DMS114 treated with DMSO at 0.1 percent for 48 hours (cell line): ENCODE data around the gene SECTM1.

Experiments used
- DNase-seq: peaks from one replicate; lab custom pipeline; 2025; ENCODE audit not compliant: unreplicated experiment; lab: John Stamatoyannopoulos, UW

SECTM1 gene

DNA sequence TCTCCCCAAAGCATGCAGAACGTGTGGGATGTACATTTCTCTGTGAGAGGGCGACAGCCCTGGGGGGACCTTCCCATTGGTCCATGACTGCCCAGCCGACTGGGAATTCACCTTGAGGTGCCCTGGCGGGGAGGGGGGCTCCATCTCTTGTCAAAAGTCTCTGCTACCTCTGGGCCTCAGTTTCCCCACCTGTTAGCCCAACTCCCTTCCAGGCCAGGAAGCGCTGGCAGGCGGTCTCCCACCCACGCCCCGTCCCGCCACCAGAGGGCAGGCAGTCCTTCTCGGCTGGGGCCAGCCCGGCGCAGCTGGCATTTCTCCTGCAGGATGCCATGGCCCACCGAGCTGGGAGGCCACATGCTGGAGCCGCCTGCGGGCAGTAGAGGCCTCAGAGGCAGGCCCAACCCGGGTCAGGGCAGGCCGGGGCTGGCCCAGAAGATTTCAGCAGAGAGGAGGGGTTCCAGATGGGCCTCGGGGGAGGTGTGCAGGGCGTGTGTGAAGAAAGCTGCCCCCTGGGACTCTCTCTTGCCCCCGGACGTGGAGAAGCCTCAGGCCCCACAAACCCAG, 32.8 kb downstream of the SECTM1 start:
- peak; percentile 26 for DNase-seq

DNA sequence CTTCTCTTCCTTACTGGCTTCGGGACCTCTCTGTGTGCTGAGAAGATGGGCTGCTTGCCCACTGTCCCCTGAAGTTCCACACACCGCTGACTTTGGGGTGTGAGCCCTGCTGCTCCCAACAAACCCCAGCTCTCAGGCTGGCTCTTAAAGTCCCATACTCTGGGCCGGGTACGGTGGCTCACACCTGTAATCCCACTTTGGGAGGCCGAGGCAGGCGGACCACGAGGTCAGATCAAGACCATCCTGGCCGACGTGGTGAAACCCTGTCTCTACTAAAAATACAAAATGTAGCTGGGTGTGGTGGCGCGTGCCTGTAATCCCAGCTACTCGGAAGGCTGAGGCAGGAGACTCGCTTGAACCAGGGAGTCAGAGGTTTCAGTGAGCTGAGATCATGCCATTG, 33.3 kb downstream of the SECTM1 start:
- DNase-seq = no peak

DNA sequence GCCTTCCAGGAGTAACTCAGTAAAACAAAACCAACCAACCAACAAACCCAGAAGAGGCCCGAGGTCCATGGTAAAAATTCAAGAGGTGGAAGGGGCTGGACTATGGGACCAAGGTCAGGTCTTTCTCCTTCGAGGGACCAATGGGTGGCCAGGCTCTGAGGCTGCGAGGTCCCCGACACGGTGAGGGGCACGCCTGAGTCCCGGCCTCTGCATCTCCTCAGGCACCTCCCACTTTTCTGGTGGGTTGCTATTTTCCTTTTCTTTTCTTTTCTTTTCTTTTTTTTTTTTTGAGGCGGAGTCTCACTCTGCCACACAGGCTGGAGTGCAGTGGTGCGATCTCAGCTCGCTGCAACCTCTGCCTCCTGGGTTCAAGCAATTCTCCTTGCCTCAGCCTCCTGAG, 34.1 kb downstream of the SECTM1 start:
- no peak for DNase-seq

DNA sequence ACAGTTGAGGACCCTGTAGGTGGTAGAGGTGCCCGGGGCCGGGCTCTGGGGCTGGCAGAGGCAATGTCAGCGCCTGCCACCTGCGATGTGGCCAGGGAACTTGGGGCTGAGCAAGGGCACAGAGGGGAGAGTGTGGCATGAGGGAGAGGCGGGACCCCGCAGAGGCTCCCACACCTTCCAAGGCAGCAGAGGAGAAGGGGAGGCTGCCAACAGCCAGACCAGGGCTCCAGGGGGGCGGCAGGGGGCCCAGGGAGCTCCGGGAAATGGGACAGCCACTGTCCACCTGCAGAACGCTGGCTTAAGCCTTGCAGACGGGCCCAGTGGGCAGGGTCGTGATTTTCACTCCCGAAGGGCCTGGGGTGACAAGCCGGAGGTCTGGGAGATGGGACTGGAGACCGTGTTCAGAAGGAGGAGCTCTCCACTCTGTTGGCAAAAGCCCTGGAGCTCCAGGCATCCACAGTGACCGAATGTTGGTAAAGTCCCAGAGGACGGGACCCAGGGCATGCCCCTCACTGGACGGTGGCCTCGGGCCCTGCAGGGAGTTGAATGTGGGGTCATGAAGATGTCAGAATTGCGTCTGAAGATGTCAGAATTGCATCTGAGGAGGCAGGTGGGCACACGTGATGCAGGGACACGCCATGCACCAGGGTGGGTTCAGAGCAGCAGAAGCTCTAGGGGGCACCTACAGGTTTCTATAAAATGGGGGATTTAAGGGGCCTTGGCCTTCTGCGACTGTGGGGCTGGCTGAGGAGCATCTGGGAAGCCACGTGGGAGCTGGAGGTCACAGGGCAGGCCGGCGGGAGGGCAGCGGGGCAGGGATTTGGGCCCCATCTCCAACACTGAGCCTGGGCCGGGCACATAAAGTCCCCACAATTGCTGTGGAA, 34.8 kb downstream of the SECTM1 start:
- no peak for DNase-seq

DNA sequence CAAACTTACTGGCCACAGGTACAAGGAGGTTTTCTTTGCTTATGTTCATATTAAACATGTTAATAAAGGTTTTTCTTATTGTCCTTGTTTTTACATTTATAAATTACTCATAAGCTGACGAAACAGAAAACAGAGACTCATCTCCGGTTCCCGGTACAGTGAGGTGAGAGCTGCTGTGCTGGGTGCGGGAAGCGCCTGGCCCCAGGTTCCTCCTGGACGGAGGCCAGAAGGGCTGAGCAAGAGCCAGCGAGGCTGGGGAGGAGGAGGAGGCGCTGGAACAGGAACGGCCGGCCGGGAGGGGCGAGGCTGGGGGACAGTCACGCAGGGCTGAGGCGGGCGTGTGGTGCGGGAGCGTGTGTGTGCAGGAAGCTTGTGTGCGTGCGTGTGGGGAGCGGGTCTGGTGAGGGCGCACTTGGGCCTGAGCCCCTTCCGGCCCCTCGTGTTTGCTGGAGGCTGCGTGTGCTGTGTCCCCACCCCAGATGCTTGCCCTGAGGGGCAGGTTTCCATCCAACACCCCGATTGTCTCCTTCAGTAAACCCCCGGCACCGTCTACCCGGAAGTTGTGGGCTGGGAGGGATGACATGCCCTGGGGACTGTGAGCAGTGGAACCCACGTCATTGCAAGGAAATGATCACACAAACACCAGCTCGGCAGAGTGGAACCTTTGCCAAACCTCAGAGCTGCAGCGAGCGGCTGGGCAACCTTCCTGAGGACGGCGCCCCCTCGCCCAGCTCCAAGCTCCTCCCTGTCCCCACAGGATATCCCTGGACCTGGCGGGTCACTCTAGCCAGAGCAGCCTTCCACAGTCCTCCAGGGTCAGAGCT, 35.6 kb downstream of the SECTM1 start:
- no peak for DNase-seq

DNA sequence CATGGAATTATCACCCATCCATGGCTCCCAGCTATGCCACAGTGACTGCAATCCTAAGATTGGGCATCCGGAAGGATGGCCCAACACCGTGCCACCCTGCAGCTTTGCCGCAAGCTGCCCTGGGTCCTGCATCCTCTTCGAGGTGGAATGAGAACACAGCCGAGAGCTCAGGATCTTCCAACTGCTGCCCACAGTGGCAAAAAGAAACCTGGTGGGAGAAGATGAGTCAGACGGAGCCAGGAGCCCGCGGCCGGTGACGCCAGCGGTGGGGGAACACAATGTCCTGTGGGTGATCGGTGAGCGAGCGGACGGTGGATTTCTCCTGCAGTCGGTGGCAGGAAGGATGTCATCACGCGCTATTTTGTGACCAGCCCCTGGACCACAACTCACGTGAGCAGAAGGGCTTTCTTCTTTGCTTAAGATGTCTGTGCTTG, 36.3 kb downstream of the SECTM1 start:
- no peak for DNase-seq

DNA sequence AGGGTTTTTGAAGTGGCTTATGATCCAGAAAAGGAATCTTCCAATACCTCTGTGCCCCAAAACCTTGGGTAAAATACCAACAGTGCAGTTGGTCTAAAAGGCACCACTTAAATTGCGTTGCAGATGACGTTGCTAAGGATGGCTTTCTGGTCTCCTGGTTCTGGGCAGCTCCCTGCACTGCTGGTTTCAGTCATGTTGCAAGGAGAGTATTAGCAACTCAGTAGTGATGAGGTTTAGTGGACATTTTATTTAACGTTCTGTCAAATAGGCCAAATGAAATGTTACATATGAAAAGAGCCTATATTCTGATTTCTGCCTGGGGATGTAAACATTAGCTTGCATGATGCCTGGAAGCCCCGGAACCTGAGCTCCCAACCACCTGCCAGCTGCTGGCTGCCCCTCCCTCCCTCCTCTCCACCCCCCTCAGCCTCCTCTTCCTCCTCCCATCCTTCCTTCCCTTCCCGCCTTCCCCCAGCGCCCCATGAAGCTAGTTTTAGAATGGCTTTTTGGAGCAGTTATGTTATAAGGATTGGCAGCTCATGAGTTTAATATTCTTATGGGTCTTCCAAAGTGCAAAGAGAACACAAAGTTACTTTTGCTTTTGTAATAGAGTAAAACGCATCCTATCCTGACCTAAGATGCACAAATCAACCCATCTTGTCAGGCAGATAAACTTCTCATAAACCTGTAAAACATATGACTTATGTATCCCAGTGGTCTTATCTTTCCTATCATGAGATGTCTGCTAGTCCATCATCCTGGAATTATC, 36.9 kb downstream of the SECTM1 start:
- DNase-seq = no peak

DNA sequence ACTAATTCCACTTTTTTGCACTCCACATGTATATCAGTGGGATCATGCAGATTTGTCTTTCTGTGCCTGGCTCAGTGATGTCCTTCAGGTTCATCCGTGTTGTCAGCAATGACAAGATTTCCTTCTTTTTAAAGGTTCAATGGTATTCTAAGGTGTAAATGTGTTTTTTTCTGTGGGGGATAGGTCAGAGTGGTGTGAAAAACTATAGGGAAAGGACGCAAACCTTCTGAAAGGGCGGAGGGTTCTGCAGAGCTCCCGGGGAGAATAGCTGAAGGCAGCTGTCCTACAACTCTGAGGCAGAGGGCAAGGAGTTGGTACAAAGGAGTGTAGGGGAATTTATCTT, 38.1 kb downstream of the SECTM1 start:
- DNase-seq = no peak

DNA sequence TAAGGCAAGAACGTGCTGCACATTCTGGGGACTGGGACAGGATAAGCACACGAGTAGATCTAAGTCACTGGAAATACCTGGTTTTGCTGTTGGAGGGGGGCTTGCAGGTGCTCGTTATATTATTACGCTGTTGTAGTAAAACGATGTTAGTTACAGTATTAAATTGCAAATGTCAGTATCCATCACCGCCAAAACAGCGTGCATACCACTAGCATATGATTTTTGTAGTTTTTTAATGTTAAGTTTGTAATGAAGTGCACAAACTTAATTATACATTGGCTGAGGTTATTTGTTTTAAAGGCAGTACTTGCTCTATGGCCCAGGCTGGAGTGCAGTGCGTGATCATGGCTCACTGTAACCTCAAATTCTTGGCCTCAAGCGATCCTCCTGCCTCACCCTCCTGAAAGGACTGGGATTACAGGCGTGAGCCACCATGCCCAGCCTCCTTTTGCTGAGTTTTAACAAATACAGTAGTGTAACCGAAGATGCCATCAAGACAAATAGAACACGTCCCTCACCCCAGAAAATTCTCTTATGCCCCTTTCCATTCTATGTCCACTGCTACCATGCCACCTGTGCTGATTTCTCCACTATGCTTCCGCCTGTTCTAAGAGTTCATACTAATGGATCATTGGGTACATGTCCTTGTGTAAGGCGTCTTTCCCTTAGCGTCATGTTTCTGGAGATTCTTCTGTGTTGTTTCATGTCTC, 39.3 kb downstream of the SECTM1 start:
- DNase-seq = no peak

DNA sequence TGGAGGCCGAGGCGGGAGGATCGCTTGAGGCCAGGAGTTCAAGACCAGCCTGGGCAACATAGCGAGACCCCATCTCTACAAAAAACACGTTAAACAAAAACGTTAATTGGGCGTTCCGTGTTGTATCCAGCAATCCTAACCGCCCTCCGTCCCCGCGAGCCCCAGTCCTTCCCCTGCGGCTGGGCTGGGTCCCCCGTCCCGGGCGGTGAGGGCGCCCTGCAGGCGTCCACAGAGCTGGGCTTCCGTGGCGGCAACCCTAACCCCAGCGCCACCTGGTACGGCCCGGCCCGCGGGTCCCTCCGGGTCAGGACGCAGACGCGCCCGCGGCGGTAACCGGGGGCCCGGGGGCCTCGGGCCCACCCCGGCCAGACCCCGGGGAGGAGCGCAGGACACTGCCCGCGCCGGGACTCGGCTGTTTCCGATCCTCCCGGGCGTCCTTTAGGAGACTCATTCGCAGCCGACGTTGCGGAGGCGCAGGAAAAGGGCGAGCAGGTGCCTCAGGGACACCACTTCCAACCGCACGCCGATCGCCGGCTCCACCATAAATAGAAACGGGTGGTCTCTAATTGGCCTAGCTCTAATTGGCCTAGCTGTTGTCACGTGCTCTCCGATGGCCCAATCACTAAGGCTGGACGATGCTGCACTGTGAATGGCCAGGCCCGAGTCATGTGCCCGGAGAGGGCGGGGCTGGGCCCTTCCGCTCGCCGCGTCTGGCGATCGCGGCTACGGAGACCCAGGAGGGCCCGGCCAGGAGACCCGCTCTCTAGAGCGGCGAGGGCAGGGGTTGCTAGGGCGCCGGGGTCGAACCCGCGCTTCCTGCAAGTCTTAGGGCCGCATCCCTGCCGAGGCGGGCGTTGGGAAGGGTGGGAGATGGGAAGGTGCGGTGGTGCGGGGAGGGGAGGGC, 41.1 kb downstream of the SECTM1 start:
- peak; percentile 94 for DNase-seq

DNA sequence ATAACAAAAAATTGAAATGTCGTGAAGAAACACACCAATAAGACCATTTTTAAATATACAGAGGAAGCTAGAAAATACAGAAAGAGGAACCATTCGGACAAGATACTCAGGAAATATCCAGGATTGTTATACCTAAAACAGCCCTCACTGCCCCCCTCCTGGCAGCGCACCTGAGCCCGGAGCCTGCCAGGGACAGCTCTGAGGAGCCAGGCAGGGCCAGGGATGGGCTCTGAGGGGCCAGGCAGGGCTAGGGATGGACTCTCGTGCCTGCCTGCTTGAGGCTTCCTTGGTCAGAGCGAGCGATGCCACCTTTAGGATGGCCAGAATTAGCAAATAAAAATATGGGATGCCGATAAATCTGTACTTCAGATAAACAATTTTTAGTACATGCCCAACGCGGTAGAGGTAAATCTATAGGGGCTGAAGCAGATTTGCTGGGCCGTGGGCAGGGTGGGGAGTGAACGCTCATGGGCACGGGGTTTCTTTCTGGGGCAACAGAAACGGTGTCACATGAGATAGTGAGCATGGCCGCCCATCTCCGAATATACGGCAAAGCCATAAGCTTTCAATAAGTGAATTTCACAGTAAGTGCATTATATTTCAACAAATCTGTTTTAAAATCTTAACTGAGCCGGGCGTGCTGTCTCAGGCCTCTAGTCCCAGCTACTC, 41.9 kb downstream of the SECTM1 start:
- no peak for DNase-seq

DNA sequence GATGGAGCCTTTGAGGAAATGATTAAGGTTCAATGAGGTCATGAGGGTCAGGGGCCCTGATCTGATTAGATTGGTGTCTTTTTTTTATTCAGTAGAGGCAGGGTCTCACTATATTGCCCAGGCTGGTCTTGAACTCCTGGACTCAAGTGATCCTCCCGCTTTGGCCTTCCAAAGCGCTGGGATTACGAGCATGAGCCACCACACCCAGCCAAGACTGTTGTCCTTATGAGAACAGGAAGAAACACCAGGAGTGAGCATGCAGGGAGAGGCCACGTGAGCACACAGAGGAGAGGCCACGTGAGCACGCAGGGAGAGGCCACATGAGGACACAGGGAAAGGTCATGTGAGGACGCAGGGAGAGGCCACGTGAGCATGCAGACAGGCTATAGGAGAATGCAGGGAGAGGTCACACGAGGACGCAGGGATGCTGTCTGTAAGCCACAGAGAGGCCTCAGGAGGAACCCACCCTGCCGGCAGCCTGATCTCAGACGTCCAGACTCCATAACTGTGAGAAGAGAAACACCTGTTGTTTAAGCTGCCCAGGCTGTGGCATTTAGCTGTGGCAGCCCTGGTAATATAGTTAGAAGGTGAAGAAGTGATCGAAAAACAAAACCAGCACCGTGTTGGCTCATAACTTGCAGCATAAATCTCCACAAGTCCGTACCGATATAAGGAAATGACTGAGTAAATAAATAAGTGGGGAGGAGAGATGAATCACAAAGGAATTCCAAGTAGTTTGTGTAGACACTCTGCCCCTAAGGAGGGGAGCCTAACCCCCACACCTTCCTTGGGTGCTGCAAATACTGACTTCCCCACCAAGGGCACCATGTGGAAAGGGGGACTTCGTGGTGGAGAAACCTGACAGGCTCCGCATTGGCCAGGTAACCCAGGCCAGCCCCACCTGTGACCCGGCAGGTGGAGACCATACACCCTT, 45.4 kb downstream of the SECTM1 start:
- DNase-seq = no peak

DNA sequence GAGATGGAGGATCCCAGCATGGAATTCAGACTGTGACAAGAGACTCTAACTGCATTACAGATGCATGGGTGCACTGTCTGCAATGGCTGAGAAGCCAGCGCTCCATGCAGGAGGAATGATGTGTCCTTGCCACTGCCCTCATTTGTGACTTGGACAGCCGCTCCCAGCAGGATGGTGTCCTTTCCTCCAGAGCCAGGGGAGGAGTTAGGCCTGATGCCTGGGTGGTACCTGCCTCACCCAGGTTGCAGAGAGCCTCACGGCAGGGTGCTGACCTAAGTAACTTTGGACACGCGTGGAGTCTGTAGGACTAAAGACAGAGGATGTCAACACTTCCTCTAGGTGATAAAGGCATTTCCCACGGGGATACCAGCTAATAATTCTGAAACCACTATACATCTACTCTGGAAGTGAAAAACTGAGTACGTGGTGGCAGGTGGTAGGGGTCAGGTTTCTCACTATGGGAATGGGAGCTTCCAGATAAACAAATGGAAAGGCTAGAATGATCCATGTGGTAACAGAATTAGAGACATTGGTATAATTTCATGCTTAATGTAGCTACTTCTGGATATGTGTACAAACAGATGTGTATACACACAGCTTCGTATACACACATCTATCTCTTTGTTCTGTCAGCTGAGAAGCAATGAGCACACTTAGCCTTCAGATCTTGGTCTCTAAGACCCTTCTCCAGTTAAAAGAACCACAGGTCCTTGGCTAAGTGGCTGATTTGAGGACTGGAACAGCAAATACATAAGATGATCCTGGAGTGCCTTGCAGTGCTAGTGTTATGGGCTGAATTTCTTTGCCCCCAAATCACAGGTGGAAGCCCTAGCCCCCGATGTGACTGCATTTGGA, 46.3 kb downstream of the SECTM1 start:
- DNase-seq = no peak

DNA sequence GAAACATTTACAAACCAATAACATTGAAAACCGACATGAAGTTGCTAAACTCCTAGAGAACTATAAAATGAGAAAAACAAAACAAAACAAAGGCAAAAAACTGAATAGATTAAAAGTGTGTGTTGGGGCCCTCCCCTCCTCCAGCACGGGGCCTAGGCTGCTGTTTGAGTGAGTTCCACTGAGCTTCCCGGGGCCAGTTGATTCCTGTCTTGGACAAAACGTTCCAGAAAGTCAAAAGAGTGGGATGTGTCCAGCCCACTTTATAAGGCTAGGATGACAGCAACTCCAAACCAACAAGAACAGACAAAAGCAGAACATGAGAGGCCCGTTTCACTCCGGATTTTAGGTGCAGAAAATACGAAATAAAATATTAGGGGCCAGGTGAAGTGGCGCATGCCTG, 48.4 kb downstream of the SECTM1 start:
- DNase-seq = no peak

DNA sequence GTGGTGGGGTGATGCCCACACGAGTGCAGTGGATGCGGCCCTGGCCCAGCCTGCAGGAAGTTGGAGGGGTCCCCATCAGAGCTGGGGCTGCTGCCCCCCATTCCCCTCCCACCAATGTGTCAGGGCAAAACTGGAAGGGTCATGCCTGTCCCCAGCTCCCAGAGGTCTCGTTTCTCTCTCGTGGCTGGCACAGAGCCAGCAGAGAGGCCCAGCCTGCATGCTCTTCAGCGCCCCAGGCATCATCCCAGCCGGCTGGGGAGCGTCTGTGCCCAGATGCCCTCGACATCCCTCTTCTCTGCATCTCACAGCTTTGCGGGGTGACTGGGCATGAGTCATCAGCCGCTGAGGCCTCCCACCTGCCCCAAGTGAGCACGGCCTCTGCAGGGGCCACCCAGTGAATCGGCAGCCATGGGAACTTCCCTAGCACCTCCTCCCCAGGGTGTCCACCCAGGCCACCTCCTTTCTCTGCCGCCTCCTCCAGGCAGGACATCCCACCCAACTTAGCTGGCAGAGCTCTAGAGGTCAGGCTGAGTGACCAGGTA, 50.3 kb downstream of the SECTM1 start:
- DNase-seq = no peak
